ENCODE results near the gene PARP11. TPM values are rescaled to one million over a fixed set of nuclear protein-coding genes. Genes with fewer than 3 reads are reported as not detected.

Gene PARP11
- total RNA-seq, 1 experiment from 2014 or later = 2.7 TPM

- POLR2A ChIA-PET = no interaction called here
- H3K4me2 ChIP-seq (ENCODE audit: low read length) = no peak overlapping the region
- no peaks in the 10 kb centered on the region for H4K20me1 ChIP-seq (ENCODE audit: insufficient read depth)
- H3K36me3 ChIP-seq (ENCODE audit: control insufficient read depth in 1 of 2, insufficient read depth in 2 of 2, low read length in 2 of 2) = no peaks in the 10 kb centered on the region
- CTCF ChIA-PET = interaction anchor here (1.1 kb wide), 1 partner anchor 8 kb away, joined by 3 read pairs; no protein-coding TSS in a partner anchor
- H3K9me3 ChIP-seq (ENCODE audit: control insufficient read depth in 1 of 2, insufficient read depth in 1 of 2, low read depth in 1 of 2, low read length in 2 of 2) = no peaks in the 10 kb centered on the region
- H3K79me2 ChIP-seq (ENCODE audit: insufficient read depth, low read length) = no peaks in the 10 kb centered on the region
- no peak overlapping the region for H3K4me3 ChIP-seq (replicated peaks in 1 of 2; ENCODE audit: low read depth in 1 of 2, low read length in 2 of 2)
- no TSS peak for BruUV-seq (replicated peaks)
- no peak for ATAC-seq
- RAD21 ChIA-PET (ENCODE audit: low non-redundant PET in 1 of 2, low total read pairs in 2 of 2, uncharacterized antibody in 2 of 2, unreplicated experiment in 2 of 2) = no interaction called here
- H2AFZ ChIP-seq (ENCODE audit: low read depth, low read length, poor library complexity, severe bottlenecking) = no peak overlapping the region
- H3K27me3 ChIP-seq (ENCODE audit: insufficient read depth, low read length) = peaks cover 2% of the 10 kb centered on the region; the same call in 1 of the 2 replicates
- intact Hi-C loops (cut with micrococcal nuclease) = no loop called here
- no peaks in the 10 kb centered on the region for H3K4me1 ChIP-seq (ENCODE audit: control insufficient read depth in 1 of 2, insufficient read depth in 2 of 2, low read length in 2 of 2)
- no peak overlapping the region for H3K9ac ChIP-seq (ENCODE audit: low read length)
- no peak for DNase-seq (ENCODE audit: low read depth, low spot score)
- no peaks in the 10 kb centered on the region for H3K9me2 ChIP-seq (ENCODE audit: insufficient read depth)
- no peak overlapping the region for H3K27ac ChIP-seq (ENCODE audit: low read depth, low read length)
- TF ChIP-seq SRF (IDR thresholded peaks at IDR 0.05; ENCODE audit: low read depth) = no peak
- no peak for TF ChIP-seq MAX (IDR thresholded peaks at IDR 0.05)
- no peak for TF ChIP-seq ATF3 (IDR thresholded peaks at IDR 0.05)
- no peak for TF ChIP-seq CEBPB (IDR thresholded peaks at IDR 0.05; ENCODE audit: low read depth)
- TF ChIP-seq TCF7L2 (IDR thresholded peaks at IDR 0.05; ENCODE audit: borderline replicate concordance, extremely low read depth, insufficient read depth, insufficient read length) = no peak
- no peak for TF ChIP-seq ELF1 (IDR thresholded peaks at IDR 0.05; ENCODE audit: borderline replicate concordance, low read depth)
- TF ChIP-seq EGR1 (IDR thresholded peaks at IDR 0.05; ENCODE audit: low read depth) = no peak
- no peak for TF ChIP-seq ZBTB33 (IDR thresholded peaks at IDR 0.05; ENCODE audit: extremely low read depth, insufficient replicate concordance, low read length)
- TF ChIP-seq ZFX (IDR thresholded peaks at IDR 0.05) = no peak
Observed at GRCh38 chr12:3768911-3769447, 104.2 kb downstream of the PARP11 start.

Data from HCT116 (cell line).